ENCODE measurements around the gene CHIT1.

CHIT1 gene

DNA sequence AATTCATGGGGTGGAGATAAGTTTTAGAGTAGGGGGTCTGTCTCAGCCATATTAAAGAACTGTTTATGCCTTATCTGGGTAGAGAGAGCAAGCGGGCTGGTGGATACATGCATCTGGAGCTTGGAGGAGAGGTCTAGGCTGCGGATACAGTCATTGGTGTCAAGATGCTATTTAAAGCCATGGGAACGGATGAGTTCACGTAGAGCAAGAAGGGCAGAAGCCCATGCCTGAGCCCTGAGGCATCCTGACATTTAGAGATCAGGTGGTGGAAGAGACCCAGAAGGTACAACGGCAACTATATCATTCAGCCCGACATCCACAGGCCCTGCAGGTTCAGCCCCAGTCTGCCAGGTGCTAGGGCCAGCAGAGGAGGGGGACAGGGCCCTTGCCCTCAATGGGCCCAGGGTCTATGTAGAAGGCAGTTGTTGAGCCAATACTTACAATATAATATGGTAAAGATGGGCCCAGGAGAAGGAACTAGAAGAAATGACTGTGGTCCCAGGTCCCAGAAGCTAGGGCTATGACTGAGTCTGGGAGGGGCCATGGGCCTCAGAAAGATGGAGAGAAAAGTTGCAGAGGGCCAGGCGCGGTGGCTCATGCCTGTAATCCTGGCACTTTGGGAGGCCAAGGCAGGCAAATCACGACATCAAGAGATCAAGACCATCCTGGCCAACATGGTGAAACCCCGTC lies 27.8 kb downstream of the CHIT1 start:
- Mint-ChIP-seq H3K4me1 (ENCODE audit: low read depth) (no peaks in the 10 kb centered on the region), H3K36me3 (ENCODE audit: low read depth) (no peaks in the 10 kb centered on the region), H3K4me3 (no peak overlapping the region), H3K27me3 (ENCODE audit: low read depth) (peaks cover 11% of the 10 kb centered on the region), H3K9me3 (no peaks in the 10 kb centered on the region), H3K27ac (no peak overlapping the region)
- DNase-seq (ENCODE audit: low spot score) = no peak

DNA sequence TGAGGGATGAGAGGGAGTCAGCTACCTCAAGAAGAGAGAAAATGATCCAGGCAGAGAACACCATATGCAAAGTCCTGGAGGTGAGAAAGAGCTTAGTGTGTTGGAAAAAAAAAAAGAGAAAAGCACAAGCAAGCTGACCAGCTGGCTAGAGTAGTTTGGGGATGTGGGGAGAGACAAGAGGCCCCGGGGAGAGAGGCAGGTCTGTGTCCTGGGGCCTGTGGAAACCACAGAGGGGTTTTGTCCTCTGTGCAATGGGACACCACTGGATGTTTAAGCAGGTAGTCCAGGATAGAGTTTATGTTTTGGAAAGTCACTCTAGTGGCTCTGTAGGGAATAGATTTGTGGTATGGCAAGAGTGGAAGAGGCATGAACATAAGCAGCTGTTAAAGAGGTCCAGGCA lies 28.6 kb downstream of the CHIT1 start:
- no peaks in the 10 kb centered on the region for H3K36me3 Mint-ChIP-seq (ENCODE audit: low read depth)
- no peak overlapping the region for H3K4me3 Mint-ChIP-seq
- no peak overlapping the region for H3K27ac Mint-ChIP-seq
- H3K9me3 Mint-ChIP-seq = no peaks in the 10 kb centered on the region
- no peak for DNase-seq (ENCODE audit: low spot score)
- H3K4me1 Mint-ChIP-seq (ENCODE audit: low read depth) = no peaks in the 10 kb centered on the region
- H3K27me3 Mint-ChIP-seq (ENCODE audit: low read depth) = peaks cover 11% of the 10 kb centered on the region

DNA sequence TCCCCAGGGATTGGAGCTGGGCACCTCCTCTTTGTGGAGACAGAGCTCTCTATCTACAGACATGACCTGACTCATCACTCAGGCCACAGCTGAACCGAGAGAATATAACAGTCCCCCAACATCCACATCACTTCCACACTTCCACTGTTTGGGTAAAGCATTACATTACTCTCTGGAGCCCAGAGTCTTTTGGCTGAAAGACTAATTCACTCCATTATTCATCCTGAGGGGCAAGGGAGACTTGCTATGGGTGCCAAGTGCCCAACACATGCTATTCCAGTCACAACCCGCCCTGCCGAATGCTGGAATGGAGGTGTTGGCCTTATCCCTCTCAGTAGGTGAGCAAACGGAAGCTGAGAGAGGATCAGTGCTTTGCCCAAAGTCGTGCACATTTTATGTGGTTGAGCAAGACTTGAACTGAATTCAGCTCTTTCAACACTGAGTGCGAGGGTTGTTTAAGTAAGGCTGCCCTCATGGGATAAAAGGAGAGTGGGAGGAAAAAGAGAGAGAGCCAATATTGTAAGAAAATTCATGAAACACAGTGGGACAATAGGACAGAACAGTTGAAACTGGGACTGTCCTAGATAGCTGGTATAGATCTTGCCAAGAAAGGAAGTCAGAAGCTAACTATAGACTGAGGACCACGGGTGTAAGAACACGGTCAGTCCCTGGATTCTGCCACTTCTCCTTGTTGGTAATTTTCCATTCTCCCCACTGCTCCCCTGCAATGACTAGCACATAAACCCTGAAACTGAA lies 29.5 kb downstream of the CHIT1 start:
- no peak overlapping the region for H3K27ac Mint-ChIP-seq
- H3K9me3 Mint-ChIP-seq = no peaks in the 10 kb centered on the region
- no peaks in the 10 kb centered on the region for H3K4me1 Mint-ChIP-seq (ENCODE audit: low read depth)
- H3K27me3 Mint-ChIP-seq (ENCODE audit: low read depth) = peaks cover 13% of the 10 kb centered on the region
- no peak overlapping the region for H3K4me3 Mint-ChIP-seq
- H3K36me3 Mint-ChIP-seq (ENCODE audit: low read depth) = no peaks in the 10 kb centered on the region
- DNase-seq (ENCODE audit: low spot score) = no peak

- no peaks in the 10 kb centered on the region for H3K4me1 Mint-ChIP-seq (ENCODE audit: low read depth)
- no peak overlapping the region for H3K4me3 Mint-ChIP-seq
- no peak overlapping the region for H3K27ac Mint-ChIP-seq
- DNase-seq (ENCODE audit: low spot score) = no peak
- H3K9me3 Mint-ChIP-seq = no peaks in the 10 kb centered on the region
- no peaks in the 10 kb centered on the region for H3K36me3 Mint-ChIP-seq (ENCODE audit: low read depth)
- H3K27me3 Mint-ChIP-seq (ENCODE audit: low read depth) = peaks cover 13% of the 10 kb centered on the region
Measured at GRCh38 chr1:203199481-203199815, 30.0 kb downstream of the CHIT1 start.

- no peak overlapping the region for H3K27ac Mint-ChIP-seq
- H3K4me3 Mint-ChIP-seq = no peak overlapping the region
- H3K36me3 Mint-ChIP-seq (ENCODE audit: low read depth) = no peaks in the 10 kb centered on the region
- H3K27me3 Mint-ChIP-seq (ENCODE audit: low read depth) = peaks cover 13% of the 10 kb centered on the region
- H3K9me3 Mint-ChIP-seq = no peaks in the 10 kb centered on the region
- no peaks in the 10 kb centered on the region for H3K4me1 Mint-ChIP-seq (ENCODE audit: low read depth)
- DNase-seq (ENCODE audit: low spot score) = no peak
Measured at GRCh38 chr1:203199002-203199401, 30.5 kb downstream of the CHIT1 start.

GRCh38 chr1:203197625-203198024 lies 31.8 kb downstream of the CHIT1 start:
- no peaks in the 10 kb centered on the region for H3K9me3 Mint-ChIP-seq
- no peaks in the 10 kb centered on the region for H3K36me3 Mint-ChIP-seq (ENCODE audit: low read depth)
- no peak for DNase-seq (ENCODE audit: low spot score)
- H3K27ac Mint-ChIP-seq = no peak overlapping the region
- peaks cover 9% of the 10 kb centered on the region for H3K27me3 Mint-ChIP-seq (ENCODE audit: low read depth)
- H3K4me1 Mint-ChIP-seq (ENCODE audit: low read depth) = no peaks in the 10 kb centered on the region
- H3K4me3 Mint-ChIP-seq = no peak overlapping the region

DNA sequence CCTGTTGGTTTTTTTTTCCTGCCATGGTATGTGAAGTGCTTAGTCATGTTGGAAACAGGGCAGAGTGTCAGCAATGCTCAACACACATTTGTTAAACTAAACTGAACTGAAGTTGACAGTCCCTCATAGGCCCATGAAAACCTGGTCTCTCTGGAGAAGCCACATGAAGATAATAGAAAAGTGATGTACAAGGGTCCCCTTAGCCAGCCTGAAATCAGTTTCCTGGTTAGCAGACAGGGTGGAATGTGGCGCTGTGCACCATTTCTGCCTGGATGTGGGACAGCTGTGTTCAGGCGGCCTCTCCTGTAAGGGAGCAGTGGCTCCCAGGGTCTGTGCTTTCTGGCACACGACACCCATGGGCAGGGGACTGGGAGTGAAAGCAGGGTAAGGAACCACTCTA lies 33.1 kb downstream of the CHIT1 start:
- H3K36me3 Mint-ChIP-seq (ENCODE audit: low read depth) = no peaks in the 10 kb centered on the region
- no peak overlapping the region for H3K4me3 Mint-ChIP-seq
- peaks cover 9% of the 10 kb centered on the region for H3K27me3 Mint-ChIP-seq (ENCODE audit: low read depth)
- H3K4me1 Mint-ChIP-seq (ENCODE audit: low read depth) = no peaks in the 10 kb centered on the region
- no peak overlapping the region for H3K27ac Mint-ChIP-seq
- no peak for DNase-seq (ENCODE audit: low spot score)
- H3K9me3 Mint-ChIP-seq = no peaks in the 10 kb centered on the region

DNA sequence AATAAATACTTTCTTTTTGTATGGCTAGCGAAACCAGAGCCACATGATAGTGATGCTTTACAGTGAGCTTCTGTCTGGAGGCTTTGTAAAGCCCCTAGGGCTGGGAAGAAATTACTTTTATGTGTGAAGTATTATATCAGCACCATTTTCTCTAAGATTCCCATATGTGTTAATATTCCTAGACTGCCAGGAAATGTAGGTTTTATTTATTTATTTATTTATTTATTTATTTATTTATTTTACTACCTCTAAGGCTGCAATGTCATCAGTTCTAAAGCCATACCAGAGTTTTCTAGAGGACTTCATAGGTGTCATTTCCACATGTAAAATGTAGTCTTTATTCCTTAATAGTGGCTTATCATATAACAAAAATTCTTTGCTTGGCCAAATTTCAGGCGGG lies 38.5 kb downstream of the CHIT1 start:
- H3K4me1 Mint-ChIP-seq (ENCODE audit: low read depth) = no peaks in the 10 kb centered on the region
- no peak overlapping the region for H3K27ac Mint-ChIP-seq
- H3K4me3 Mint-ChIP-seq = no peak overlapping the region
- H3K36me3 Mint-ChIP-seq (ENCODE audit: low read depth) = no peaks in the 10 kb centered on the region
- no peaks in the 10 kb centered on the region for H3K9me3 Mint-ChIP-seq
- peaks cover 17% of the 10 kb centered on the region for H3K27me3 Mint-ChIP-seq (ENCODE audit: low read depth)
- no peak for DNase-seq (ENCODE audit: low spot score)

- H3K9me3 Mint-ChIP-seq = no peaks in the 10 kb centered on the region
- no peaks in the 10 kb centered on the region for H3K36me3 Mint-ChIP-seq (ENCODE audit: low read depth)
- H3K4me3 Mint-ChIP-seq = no peak overlapping the region
- H3K4me1 Mint-ChIP-seq (ENCODE audit: low read depth) = no peaks in the 10 kb centered on the region
- H3K27me3 Mint-ChIP-seq (ENCODE audit: low read depth) = peaks cover 14% of the 10 kb centered on the region
- no peak overlapping the region for H3K27ac Mint-ChIP-seq
- no peak for DNase-seq (ENCODE audit: low spot score)
Measured at GRCh38 chr1:203189951-203190352, 39.5 kb downstream of the CHIT1 start.

DNA sequence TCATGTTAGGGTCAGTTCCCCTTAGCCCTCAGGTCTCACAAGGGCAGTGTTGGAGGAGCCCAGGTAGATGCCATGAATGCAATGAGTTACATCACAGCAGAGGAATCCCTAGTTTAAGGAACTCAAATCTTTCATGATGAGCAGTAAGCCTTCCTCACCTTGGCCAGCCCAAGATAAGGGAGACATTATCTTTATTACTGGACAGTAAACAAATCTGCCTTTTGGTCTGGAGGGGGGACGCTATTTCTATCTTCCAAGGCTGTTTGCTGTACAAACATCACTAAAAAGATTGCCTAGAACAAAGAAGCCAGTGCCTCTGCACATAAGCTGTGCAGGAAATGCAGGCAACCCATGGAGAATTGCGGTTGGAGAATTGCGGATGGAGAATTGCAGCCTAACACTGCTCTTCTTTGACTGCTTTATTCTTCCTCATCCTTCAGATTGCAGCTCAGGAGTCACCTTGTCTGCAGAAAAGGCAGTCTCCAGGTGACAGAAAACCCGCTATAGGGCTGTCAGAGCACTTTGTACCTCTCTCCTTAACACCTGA lies 40.7 kb downstream of the CHIT1 start:
- Mint-ChIP-seq H3K4me1 (ENCODE audit: low read depth) (no peaks in the 10 kb centered on the region), H3K27ac (no peak overlapping the region), H3K9me3 (no peaks in the 10 kb centered on the region), H3K27me3 (ENCODE audit: low read depth) (peaks cover 14% of the 10 kb centered on the region), H3K4me3 (no peak overlapping the region), H3K36me3 (ENCODE audit: low read depth) (no peaks in the 10 kb centered on the region)
- DNase-seq (ENCODE audit: low spot score) = no peak

GRCh38 chr1:203187689-203188264 lies 41.7 kb downstream of the CHIT1 start:
- H3K4me3 Mint-ChIP-seq = no peak overlapping the region
- H3K27me3 Mint-ChIP-seq (ENCODE audit: low read depth) = peaks cover 14% of the 10 kb centered on the region
- H3K4me1 Mint-ChIP-seq (ENCODE audit: low read depth) = no peaks in the 10 kb centered on the region
- no peak for DNase-seq (ENCODE audit: low spot score)
- no peak overlapping the region for H3K27ac Mint-ChIP-seq
- no peaks in the 10 kb centered on the region for H3K36me3 Mint-ChIP-seq (ENCODE audit: low read depth)
- H3K9me3 Mint-ChIP-seq = no peaks in the 10 kb centered on the region

GRCh38 chr1:203187304-203187685 lies 42.2 kb downstream of the CHIT1 start:
- no peaks in the 10 kb centered on the region for H3K4me1 Mint-ChIP-seq (ENCODE audit: low read depth)
- H3K4me3 Mint-ChIP-seq = no peak overlapping the region
- H3K36me3 Mint-ChIP-seq (ENCODE audit: low read depth) = no peaks in the 10 kb centered on the region
- DNase-seq (ENCODE audit: low spot score) = no peak
- H3K27me3 Mint-ChIP-seq (ENCODE audit: low read depth) = peaks cover 14% of the 10 kb centered on the region
- H3K9me3 Mint-ChIP-seq = no peaks in the 10 kb centered on the region
- no peak overlapping the region for H3K27ac Mint-ChIP-seq

DNA sequence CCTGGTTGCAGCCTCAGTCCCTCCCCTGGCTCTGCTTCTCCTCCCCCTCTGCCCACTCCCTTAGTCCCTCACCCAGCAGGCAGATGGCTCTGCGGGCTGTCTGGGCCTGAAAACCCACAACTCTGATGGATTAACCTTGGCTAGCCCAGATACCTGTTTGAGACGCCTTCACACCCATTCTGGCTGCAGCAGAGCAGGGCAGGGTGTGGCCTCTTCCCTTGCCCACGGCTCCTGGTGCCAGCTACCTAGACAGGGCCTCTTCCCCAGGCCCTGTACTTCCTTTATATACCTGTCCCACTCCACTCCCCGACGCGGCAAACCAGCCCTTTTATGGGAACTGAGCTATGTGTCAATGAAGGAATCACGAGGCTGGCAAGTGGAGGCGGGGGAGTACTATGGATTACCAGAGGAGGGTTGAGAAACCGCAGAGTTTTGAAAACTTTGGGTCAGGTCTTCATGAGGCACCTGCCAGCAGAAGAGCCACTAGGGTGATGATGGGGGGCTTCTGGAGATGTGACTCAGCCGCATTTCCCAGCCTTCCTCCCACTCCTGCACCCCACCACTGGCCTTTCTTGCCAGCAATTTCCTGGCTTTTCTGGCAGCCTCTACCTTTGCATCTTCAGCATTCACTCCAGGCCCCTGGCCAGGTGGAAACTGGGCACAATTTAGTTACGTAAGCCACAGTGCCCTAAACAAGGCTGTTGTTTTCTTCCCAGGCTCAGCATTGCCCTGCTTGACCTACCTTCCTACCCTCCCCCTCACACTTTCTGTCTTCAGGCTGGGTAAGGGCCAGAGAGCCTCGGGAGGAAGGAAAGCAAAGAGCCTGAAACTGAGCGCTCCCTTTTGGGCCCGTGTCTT lies 42.8 kb downstream of the CHIT1 start, which contains the start of gene CHI3L1:
CHI3L1 (minus strand) TSS at position 259 of the 858 bp plus-strand sequence; CDS start at position 178, 81 bp downstream.
- Mint-ChIP-seq H3K4me3 (no peak within 1 kb of the TSS), H3K4me1 (ENCODE audit: low read depth) (no peaks in the 10 kb centered on the region), H3K27me3 (ENCODE audit: low read depth) (peaks cover 14% of the 10 kb centered on the region), H3K27ac (no peak within 1 kb of the TSS), H3K9me3 (no peaks in the 10 kb centered on the region), H3K36me3 (ENCODE audit: low read depth) (no peaks in the 10 kb centered on the region)
- DNase-seq (ENCODE audit: low spot score) = no peak

GRCh38 chr1:203186091-203186445 lies 43.4 kb downstream of the CHIT1 start:
- DNase-seq (ENCODE audit: low spot score) = no peak
- Mint-ChIP-seq H3K27me3 (ENCODE audit: low read depth) (peaks cover 14% of the 10 kb centered on the region), H3K4me3 (no peak overlapping the region), H3K4me1 (ENCODE audit: low read depth) (no peaks in the 10 kb centered on the region), H3K9me3 (no peaks in the 10 kb centered on the region), H3K27ac (no peak overlapping the region), H3K36me3 (ENCODE audit: low read depth) (no peaks in the 10 kb centered on the region)

Measured in T-helper 2 cell treated with Interferon-gamma antibody and Interleukin-4, amounts not matched to agents 5 μg/mL and 100 μg/mL, for 36 hours (primary cell).